CD4-positive, alpha-beta T cell (primary cell): ENCODE measurements around the gene GANAB. TPM values are rescaled to one million over a fixed set of nuclear protein-coding genes. Genes with fewer than 3 reads are reported as not detected.

ENCODE experiments used
- ATAC-seq: fragments of 200-7000 bp; cut with Tn5 transposase; one replicate; pipeline ENCODE4 v1.10.0; 2022; ENCODE audit warnings: mild to moderate bottlenecking; ENCODE audit not compliant: poor library complexity
- CTCF ChIA-PET: fragments of 350-600 bp; sonication (Branson Sonifier 250); formaldehyde crosslinking; loops from one replicate; lab custom pipeline; 2021; ENCODE audit warnings: antibody characterized with exemption, inconsistent platforms; lab: Charles Lee
- POLR2A ChIA-PET: fragments of 350-600 bp; sonication (Branson Sonifier 250); formaldehyde crosslinking; loops from one replicate; lab custom pipeline; 2021; ENCODE audit warnings: antibody characterized with exemption, inconsistent platforms; lab: Charles Lee
- DNase-seq, 14 experiments: peaks; one replicate each; pipeline ENCODE4 v3.0.0-alpha.2; 2013 to 2020; ENCODE audit warnings: mixed read lengths in 2 of 14
- H3K27ac ChIP-seq, 2 donors: one replicate each; pipeline versions ENCODE4 v1.5.1 to v1.7.0; 2013; ENCODE audit warnings: low read length in 2 of 2, low read depth in 1 of 2, mild to moderate bottlenecking in 1 of 2
- H3K27me3 ChIP-seq, 2 experiments: 1 replicate in 1 of 2; 2 replicates in 1 of 2; pipeline versions ENCODE4 v1.6.1 to v1.7.0; 2013; ENCODE audit warnings: low read length in 2 of 2, control low read depth in 1 of 2, mild to moderate bottlenecking in 1 of 2, moderate library complexity in 1 of 2; ENCODE audit not compliant: insufficient read depth in 2 of 2, control insufficient read depth in 1 of 2
- H3K36me3 ChIP-seq: one replicate; pipeline ENCODE4 v1.6.1; 2013; ENCODE audit warnings: low read length, control low read depth; ENCODE audit not compliant: insufficient read depth
- H3K4me1 ChIP-seq: one replicate; pipeline ENCODE4 v1.6.1; 2013; ENCODE audit warnings: low read length, control low read depth; ENCODE audit not compliant: insufficient read depth
- H3K4me3 ChIP-seq: one replicate; pipeline ENCODE4 v1.5.1; 2013; ENCODE audit warnings: mild to moderate bottlenecking, low read length, moderate library complexity
- H3K9me3 ChIP-seq, 2 experiments: 1 replicate in 1 of 2; 2 replicates in 1 of 2; pipeline versions ENCODE4 v1.6.1 to v1.7.0; 2013; ENCODE audit warnings: low read length in 2 of 2, mild to moderate bottlenecking in 2 of 2, control low read depth in 1 of 2, moderate library complexity in 1 of 2; ENCODE audit not compliant: control insufficient read depth in 1 of 2, insufficient read depth in 1 of 2
- H3K27ac Mint-ChIP-seq: one replicate; pipeline ENCODE4 v1.8.0; 2020; ENCODE audit warnings: mixed read lengths
- H3K27me3 Mint-ChIP-seq: one replicate; pipeline ENCODE4 v1.8.0; 2021; ENCODE audit warnings: mixed read lengths
- H3K36me3 Mint-ChIP-seq: one replicate; pipeline ENCODE4 v1.8.0; 2021; ENCODE audit warnings: low read depth, mixed read lengths
- H3K4me1 Mint-ChIP-seq: one replicate; pipeline ENCODE4 v1.8.0; 2021; ENCODE audit warnings: low read depth, mixed read lengths
- H3K4me3 Mint-ChIP-seq: one replicate; pipeline ENCODE4 v1.8.0; 2020; ENCODE audit warnings: mild to moderate bottlenecking, mixed read lengths
- H3K9me3 Mint-ChIP-seq: one replicate; pipeline ENCODE4 v1.8.0; 2020; ENCODE audit warnings: mixed read lengths
- intact Hi-C, 2 experiments: fragments of 100-400 bp; cut with DNase I in 1 of 2; cut with micrococcal nuclease in 1 of 2; formaldehyde crosslinking; loops; one replicate each; pipeline versions ENCODE4 v1.15.1 to v1.9.0; 2023 to 2025; cut with DNase I, micrococcal nuclease
- total RNA-seq, 174 experiments: library from RNA in 2 of 174; stranded (reverse) in 2 of 174; gene quantifications; one replicate each; pipeline ENCODE4 v1.2.3 and lab custom pipeline; 2021 to 2026
- TF ChIP-seq, protein P1 (sequence below): fragments of 200-600 bp; IDR thresholded peaks from one replicate; pipeline ENCODE4 v1.8.0; 2022; ENCODE audit warnings: antibody characterized with exemption, mild to moderate bottlenecking

GANAB gene
- total RNA-seq, 2 experiments from 2014 or later: 181 to 182 TPM

DNA sequence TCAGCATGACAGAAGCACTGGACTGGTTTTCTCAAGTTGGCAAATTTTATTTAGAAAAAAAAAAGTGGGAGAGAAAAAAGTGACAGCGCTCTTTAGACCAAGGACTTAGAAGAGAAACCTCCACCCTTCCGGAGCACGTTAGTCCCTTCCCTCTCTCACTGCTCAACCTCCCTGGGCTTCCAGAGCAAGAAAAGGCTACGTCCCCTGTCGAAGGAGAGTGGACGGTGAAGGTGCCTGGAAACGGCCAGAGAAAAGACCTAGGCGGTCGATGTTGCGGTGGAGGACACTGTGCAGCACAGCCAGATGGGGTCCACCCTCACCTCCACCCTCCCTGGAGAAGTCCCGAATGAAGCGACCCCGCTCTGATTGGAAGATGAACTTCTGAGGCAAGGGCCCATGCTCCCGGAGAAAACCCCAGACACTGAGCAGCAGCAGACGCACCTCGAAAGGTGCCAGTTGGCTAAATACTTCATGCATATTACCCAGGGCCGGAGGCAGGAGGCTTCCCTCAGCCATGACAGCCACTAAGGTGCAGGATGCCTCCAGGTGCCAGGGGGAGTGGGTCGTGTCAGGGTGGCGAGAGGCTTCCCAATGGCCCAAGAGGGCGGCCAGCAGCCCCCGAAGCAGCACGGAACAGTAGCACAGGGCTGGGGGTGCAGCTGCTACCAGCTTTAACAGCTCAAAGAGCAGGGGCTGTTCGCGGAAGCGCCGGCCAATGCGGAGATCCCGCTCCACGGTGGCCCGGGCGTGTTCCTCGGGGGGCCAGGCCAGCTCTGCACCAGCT, 604 bp upstream of the GANAB start:
- Histone ChIP-seq H3K4me3 (peak overlapping the region; percentile 98), H3K27me3 (no peaks in the 10 kb centered on the region), H3K4me1 (peaks cover 44% of the 10 kb centered on the region), H3K27ac (peak overlapping the region in 1 of 2 donors; percentile 82), H3K36me3 (peaks cover 46% of the 10 kb centered on the region), H3K9me3 (no peaks in the 10 kb centered on the region)
- DNase-seq (no peak), ATAC-seq (no peak)
- intact Hi-C loops: loop anchor here in 1 of 2 experiments (1.0 to 2.0 kb wide), 5 partner anchors 19 to 62 kb away; partner anchors contain the start of genes EML3 and MTA2
- POLR2A ChIA-PET: interaction anchor here (0.6 to 7.0 kb wide), 27 partner anchors 8 to 234 kb away, joined by 3 to 77 read pairs (median 4); partner anchors contain the start of genes B3GAT3, C11orf98, CSKMT and EEF1G
- H3K27ac Mint-ChIP-seq: peak overlapping the region; percentile 99
- CTCF ChIA-PET: interaction anchor here (0.6 to 1.9 kb wide), 4 partner anchors 18 to 222 kb away, joined by 3 to 7 read pairs (median 5); partner anchors contain the start of genes C11orf98, CSKMT and TUT1
- H3K36me3 Mint-ChIP-seq: peaks cover 33% of the 10 kb centered on the region
- H3K4me3 Mint-ChIP-seq: peak overlapping the region; percentile 96
- no peaks in the 10 kb centered on the region for H3K9me3 Mint-ChIP-seq
- no peaks in the 10 kb centered on the region for H3K27me3 Mint-ChIP-seq
- TF ChIP-seq, protein P1, sequence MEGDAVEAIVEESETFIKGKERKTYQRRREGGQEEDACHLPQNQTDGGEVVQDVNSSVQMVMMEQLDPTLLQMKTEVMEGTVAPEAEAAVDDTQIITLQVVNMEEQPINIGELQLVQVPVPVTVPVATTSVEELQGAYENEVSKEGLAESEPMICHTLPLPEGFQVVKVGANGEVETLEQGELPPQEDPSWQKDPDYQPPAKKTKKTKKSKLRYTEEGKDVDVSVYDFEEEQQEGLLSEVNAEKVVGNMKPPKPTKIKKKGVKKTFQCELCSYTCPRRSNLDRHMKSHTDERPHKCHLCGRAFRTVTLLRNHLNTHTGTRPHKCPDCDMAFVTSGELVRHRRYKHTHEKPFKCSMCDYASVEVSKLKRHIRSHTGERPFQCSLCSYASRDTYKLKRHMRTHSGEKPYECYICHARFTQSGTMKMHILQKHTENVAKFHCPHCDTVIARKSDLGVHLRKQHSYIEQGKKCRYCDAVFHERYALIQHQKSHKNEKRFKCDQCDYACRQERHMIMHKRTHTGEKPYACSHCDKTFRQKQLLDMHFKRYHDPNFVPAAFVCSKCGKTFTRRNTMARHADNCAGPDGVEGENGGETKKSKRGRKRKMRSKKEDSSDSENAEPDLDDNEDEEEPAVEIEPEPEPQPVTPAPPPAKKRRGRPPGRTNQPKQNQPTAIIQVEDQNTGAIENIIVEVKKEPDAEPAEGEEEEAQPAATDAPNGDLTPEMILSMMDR: no peak
- H3K4me1 Mint-ChIP-seq: peaks cover 29% of the 10 kb centered on the region

DNA sequence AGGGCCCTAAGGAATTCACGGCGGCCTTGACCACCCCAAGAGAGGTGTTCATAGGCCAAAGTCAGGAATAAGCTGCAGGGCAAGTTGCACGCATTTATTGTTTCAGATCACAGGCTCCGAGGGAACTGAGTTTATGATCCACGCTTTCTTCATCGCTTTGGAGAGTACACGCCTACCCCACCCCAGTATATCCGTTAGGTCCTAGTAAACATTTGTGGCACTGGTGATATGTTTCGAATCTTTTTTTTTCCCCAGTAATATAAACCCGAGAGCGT, 805 bp downstream of the GANAB start:
- H3K36me3 Mint-ChIP-seq: peaks cover 38% of the 10 kb centered on the region
- H3K27me3 ChIP-seq: no peaks in the 10 kb centered on the region
- TF ChIP-seq, protein P1: no peak
- H3K27me3 Mint-ChIP-seq: no peaks in the 10 kb centered on the region
- H3K4me1 ChIP-seq: peaks cover 46% of the 10 kb centered on the region
- peak overlapping the region; percentile 98 for H3K4me3 ChIP-seq
- H3K9me3 ChIP-seq: no peaks in the 10 kb centered on the region
- peaks cover 46% of the 10 kb centered on the region for H3K36me3 ChIP-seq
- no peaks in the 10 kb centered on the region for H3K9me3 Mint-ChIP-seq
- H3K4me1 Mint-ChIP-seq: peaks cover 35% of the 10 kb centered on the region
- ATAC-seq (no peak), DNase-seq (peak in 1 of 14 experiments; percentile 30)
- H3K27ac Mint-ChIP-seq: peak overlapping the region; percentile 99
- ChIA-PET CTCF (interaction anchor here (1.0 to 1.9 kb wide), 3 partner anchors 19 to 221 kb away, joined by 3 to 6 read pairs (median 4); partner anchors contain the start of genes C11orf98 and CSKMT), POLR2A (interaction anchor here (1.1 to 7.0 kb wide), 15 partner anchors 8 to 108 kb away, joined by 4 to 77 read pairs (median 12); partner anchors contain the start of genes B3GAT3, C11orf98, CSKMT and EEF1G)
- intact Hi-C loops: no loop called here
- H3K27ac ChIP-seq: peak overlapping the region; percentile 82 to 97
- peak overlapping the region; percentile 96 for H3K4me3 Mint-ChIP-seq

DNA sequence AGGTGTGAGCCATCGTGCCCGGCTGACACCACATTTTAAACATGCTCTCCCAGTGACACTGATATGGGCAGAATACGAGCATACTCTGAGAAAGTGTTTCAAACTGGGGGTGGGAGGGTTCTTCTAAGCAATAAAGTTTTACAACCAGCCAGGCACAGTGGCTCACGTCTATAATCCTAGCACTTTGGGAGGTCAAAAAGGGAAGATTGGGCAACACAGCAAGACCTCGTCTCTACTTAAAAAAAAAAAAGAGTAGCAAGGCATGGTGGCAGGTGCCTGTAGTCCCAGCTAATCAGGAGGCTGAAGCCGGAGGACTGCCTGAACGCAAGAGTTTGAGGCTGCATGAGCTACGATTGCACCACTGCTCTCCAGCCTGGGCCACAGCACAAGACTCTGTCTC, 2.2 kb downstream of the GANAB start:
- ATAC-seq (no peak), DNase-seq (no peak)
- Histone ChIP-seq H3K4me3 (no peak overlapping the region), H3K27me3 (no peaks in the 10 kb centered on the region), H3K4me1 (peaks cover 60% of the 10 kb centered on the region), H3K9me3 (no peaks in the 10 kb centered on the region), H3K27ac (peak overlapping the region in 1 of 2 donors; percentile 1), H3K36me3 (peaks cover 41% of the 10 kb centered on the region)
- peak overlapping the region; percentile 99 for H3K27ac Mint-ChIP-seq
- intact Hi-C loops: no loop called here
- H3K4me1 Mint-ChIP-seq: peaks cover 43% of the 10 kb centered on the region
- ChIA-PET POLR2A (interaction anchor here (0.6 to 7.0 kb wide), 4 partner anchors 21 to 63 kb away, joined by 3 to 77 read pairs (median 24); partner anchors contain the start of genes BSCL2, C11orf98, CSKMT and GNG3), CTCF (interaction anchor here (0.5 kb wide), 1 partner anchor 189 kb away, joined by 3 read pairs; the partner anchor contains the start of gene TEX54)
- H3K27me3 Mint-ChIP-seq: no peaks in the 10 kb centered on the region
- TF ChIP-seq, protein P1: no peak
- H3K4me3 Mint-ChIP-seq: peak overlapping the region; percentile 65
- H3K9me3 Mint-ChIP-seq: no peaks in the 10 kb centered on the region
- H3K36me3 Mint-ChIP-seq: peaks cover 44% of the 10 kb centered on the region
